ENCODE measurements around the gene PDLIM5. TPM values are rescaled to one million over a fixed set of nuclear protein-coding genes. Genes with fewer than 3 reads are reported as not detected.

Gene PDLIM5
- total RNA-seq, 2 experiments from 2014 or later: 6.3 to 12.6 TPM

- Histone ChIP-seq H3K4me1 (ENCODE audit: insufficient read depth, low read length, poor library complexity, severe bottlenecking) (no peaks in the 10 kb centered on the region), H3K9me3 (ENCODE audit: low read length) (no peaks in the 10 kb centered on the region), H3K4me3 (ENCODE audit: low read depth, low read length, poor library complexity, severe bottlenecking) (no peak overlapping the region), H3K79me2 (ENCODE audit: insufficient read depth, low read depth, low read length) (no peaks in the 10 kb centered on the region), H3K36me3 (ENCODE audit: insufficient read depth, low read length) (no peaks in the 10 kb centered on the region), H2AFZ (ENCODE audit: low read length) (no peak overlapping the region), H3K27ac (ENCODE audit: low read depth, low read length, poor library complexity, severe bottlenecking) (no peak overlapping the region), H3K9me2 (ENCODE audit: insufficient read depth, low read length) (no peaks in the 10 kb centered on the region), H3K4me2 (ENCODE audit: low read length) (no peak overlapping the region), H4K20me1 (ENCODE audit: insufficient read depth, low read length) (no peaks in the 10 kb centered on the region)
- BruUV-seq (replicated peaks): no TSS peak
- CTCF ChIA-PET (ENCODE audit: unreplicated experiment): no interaction called here
- no peak for DNase-seq (ENCODE audit: low spot score)
- POLR2A ChIA-PET: no interaction called here
- intact Hi-C loops (cut with micrococcal nuclease; ENCODE audit: unreplicated experiment): no loop called here
- no peak for TF ChIP-seq CTCF (conservative IDR thresholded peaks at IDR 0.05; ENCODE audit: low read length)
- TF ChIP-seq EZH2phosphoT487 (IDR thresholded peaks at IDR 0.05; ENCODE audit: borderline replicate concordance, low read depth, low read length): no peak
Measured at GRCh38 chr4:94533405-94534223, 81.9 kb downstream of the PDLIM5 start.

DNA sequence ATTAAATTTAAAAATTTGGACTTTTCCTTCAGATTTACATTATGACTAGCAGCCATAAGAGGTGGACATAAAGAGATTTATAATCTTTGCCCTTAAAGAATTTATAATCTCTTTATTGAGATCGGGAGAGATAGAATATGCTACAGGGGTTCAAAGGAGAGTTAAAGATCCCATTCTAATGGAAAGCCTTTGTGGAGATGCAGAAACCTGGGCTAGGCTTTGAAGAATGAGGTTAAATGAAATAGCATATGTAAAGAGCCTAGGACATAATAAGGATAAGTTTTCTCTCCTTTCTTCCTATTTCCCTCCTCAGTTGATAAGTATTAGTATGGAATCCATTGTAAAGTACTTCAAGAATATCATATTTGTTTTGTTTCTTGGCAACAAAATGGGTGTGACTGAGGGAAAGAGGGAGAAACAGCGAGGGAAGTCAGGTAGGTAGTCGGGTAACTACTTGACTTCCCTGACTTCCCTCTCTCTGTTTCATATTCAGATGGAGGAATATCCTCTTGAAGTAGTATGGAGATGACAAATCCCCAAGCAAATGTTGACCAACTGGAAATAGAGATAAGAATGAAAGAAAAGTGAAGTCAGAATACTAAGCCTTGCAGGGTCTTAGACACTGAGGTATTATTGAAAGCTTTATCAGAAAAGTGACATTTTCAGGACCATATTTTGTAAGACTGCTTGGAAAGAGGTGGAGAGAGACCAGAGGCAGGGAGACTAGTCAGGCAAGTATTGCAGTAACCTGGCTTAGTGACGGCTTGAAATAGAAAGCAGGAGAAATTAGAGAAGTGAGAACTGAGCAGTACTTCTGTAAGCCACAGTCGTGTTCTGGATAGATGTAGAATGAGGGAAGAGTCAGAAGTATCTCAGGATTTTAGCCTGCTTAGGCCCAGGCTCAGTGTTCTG lies 82.9 kb downstream of the PDLIM5 start:
- Histone ChIP-seq H3K4me1 (ENCODE audit: insufficient read depth, low read length, poor library complexity, severe bottlenecking) (no peaks in the 10 kb centered on the region), H2AFZ (ENCODE audit: low read length) (no peak overlapping the region), H3K27ac (ENCODE audit: low read depth, low read length, poor library complexity, severe bottlenecking) (no peak overlapping the region), H3K4me3 (ENCODE audit: low read depth, low read length, poor library complexity, severe bottlenecking) (no peak overlapping the region), H3K79me2 (ENCODE audit: insufficient read depth, low read depth, low read length) (no peaks in the 10 kb centered on the region), H4K20me1 (ENCODE audit: insufficient read depth, low read length) (no peaks in the 10 kb centered on the region), H3K9me3 (ENCODE audit: low read length) (no peaks in the 10 kb centered on the region), H3K9me2 (ENCODE audit: insufficient read depth, low read length) (no peaks in the 10 kb centered on the region), H3K36me3 (ENCODE audit: insufficient read depth, low read length) (no peaks in the 10 kb centered on the region), H3K4me2 (ENCODE audit: low read length) (no peak overlapping the region)
- intact Hi-C loops (cut with micrococcal nuclease; ENCODE audit: unreplicated experiment): no loop called here
- ChIA-PET CTCF (ENCODE audit: unreplicated experiment) (no interaction called here), POLR2A (interaction anchor here (0.6 kb wide), 1 partner anchor 11 kb away, joined by 3 read pairs; no protein-coding TSS in a partner anchor)
- BruUV-seq (replicated peaks): no TSS peak
- no peak for DNase-seq (ENCODE audit: low spot score)
- TF ChIP-seq CTCF (conservative IDR thresholded peaks at IDR 0.05; ENCODE audit: low read length): no peak
- TF ChIP-seq EZH2phosphoT487 (IDR thresholded peaks at IDR 0.05; ENCODE audit: borderline replicate concordance, low read depth, low read length): no peak
